K562 (cell line): Measurements from ENCODE around the gene RALGAPB. TPM values are rescaled to one million over a fixed set of nuclear protein-coding genes. Genes with fewer than 3 reads are reported as not detected.

Experiments used
- ATAC-seq: fragments of 200-7000 bp; cut with Tn5 transposase; 3 replicates; pipeline ENCODE4 v1.9.1; 2020; ENCODE audit warnings: moderate library complexity
- BruUV-seq: library from RNA; stranded (reverse); fragments of 400-500 nt; replicated peaks from 2 replicates; lab custom pipeline; 2021; lab: Mats Ljungman, UMichigan
- CTCF ChIA-PET: fragments of 300-600 bp; formaldehyde crosslinking; extraction: SDS; loops from one replicate; lab custom pipeline; 2021; ENCODE audit warnings: low intra/inter-chr PET ratio; lab: Yijun Ruan, JAX
- POLR2A ChIA-PET: fragments of 300-600, 350-650 bp; sonication (Branson Sonifier 250); formaldehyde crosslinking; extraction: SDS; loops from one replicate; lab custom pipeline; 2021; ENCODE audit warnings: antibody characterized with exemption, inconsistent platforms; lab: Yijun Ruan, JAX
- DNase-seq, 4 experiments: peaks; one replicate each; pipeline versions ENCODE4 v3.0.0 to v3.0.0-alpha.2; 2011 to 2018; ENCODE audit warnings: low spot score in 3 of 4, mixed read lengths in 3 of 4; ENCODE audit errors: extremely low read depth in 1 of 4
- FAIRE-seq: peaks from 2 replicates; lab custom pipeline; 2011; peaks lifted over from hg19 to GRCh38; lab: Jason Lieb, UNC
- H2AFZ ChIP-seq: 2 replicates; pipeline ENCODE4 v1.6.0; 2011; ENCODE audit warnings: low read depth, low read length, control low read depth, inconsistent platforms
- H3K27ac ChIP-seq: fragments of 200-600 bp; 3 replicates; pipeline ENCODE4 v1.8.0; 2011; ENCODE audit warnings: low read depth, mild to moderate bottlenecking, control low read depth, inconsistent platforms, low read length, moderate library complexity, mixed read lengths; ENCODE audit errors: extremely low read depth
- H3K27me3 ChIP-seq, 2 experiments: fragments of 300-600 bp in 1 of 2; 2 replicates in 1 of 2; 3 replicates in 1 of 2; pipeline versions ENCODE4 v1.6.0 to v1.8.0; 2011; ENCODE audit warnings: inconsistent platforms in 2 of 2, low read length in 2 of 2, mild to moderate bottlenecking in 1 of 2, mixed read lengths in 1 of 2, moderate library complexity in 1 of 2; ENCODE audit not compliant: control insufficient read depth in 2 of 2, insufficient read depth in 2 of 2
- H3K36me3 ChIP-seq: fragments of 300-600 bp; 3 replicates; pipeline ENCODE4 v1.8.0; 2011; ENCODE audit warnings: mild to moderate bottlenecking, low read length, inconsistent platforms; ENCODE audit not compliant: control insufficient read depth, insufficient read depth
- H3K4me1 ChIP-seq, 2 experiments: fragments of 200-600 bp in 1 of 2; replicated peaks in 1 of 2; 2 replicates in 1 of 2; 3 replicates in 1 of 2; pipeline versions ENCODE4 v1.5.1 to v1.8.0; 2011; ENCODE audit warnings: inconsistent platforms in 2 of 2, low read length in 2 of 2, mild to moderate bottlenecking in 1 of 2, mixed read lengths in 1 of 2, moderate library complexity in 1 of 2; ENCODE audit not compliant: control insufficient read depth in 2 of 2, insufficient read depth in 2 of 2
- H3K4me2 ChIP-seq: 2 replicates; pipeline ENCODE4 v1.6.1; 2011; ENCODE audit warnings: low read length, control low read depth, inconsistent platforms, mixed read lengths; ENCODE audit not compliant: insufficient read depth
- H3K4me3 ChIP-seq: fragments of 200-600 bp; sonication (generic), shearing (Covaris generic); 2 replicates; pipeline ENCODE4 v1.5.1; 2016; ENCODE audit warnings: control low read depth, inconsistent platforms
- H3K79me2 ChIP-seq: fragments of 200-600 bp; 3 replicates; pipeline ENCODE4 v1.8.0; 2011; ENCODE audit warnings: low read length, inconsistent platforms; ENCODE audit not compliant: control insufficient read depth, insufficient read depth
- H3K9ac ChIP-seq, 2 experiments: 2 replicates each; pipeline versions ENCODE4 v1.6.0 to v1.6.1; 2011; ENCODE audit warnings: low read depth in 2 of 2, low read length in 2 of 2, control low read depth in 1 of 2, inconsistent platforms in 1 of 2, mild to moderate bottlenecking in 1 of 2, mixed read lengths in 1 of 2; ENCODE audit not compliant: insufficient read depth in 1 of 2
- H3K9me1 ChIP-seq: one replicate; pipeline ENCODE4 v1.6.0; 2011; ENCODE audit warnings: inconsistent platforms, mild to moderate bottlenecking, low read length, moderate library complexity; ENCODE audit not compliant: control insufficient read depth, insufficient read depth
- H3K9me3 ChIP-seq: replicated peaks from 2 replicates; pipeline ENCODE4 v1.5.1; 2011; ENCODE audit warnings: low read depth, low read length, inconsistent platforms; ENCODE audit not compliant: control insufficient read depth, insufficient read depth
- H4K20me1 ChIP-seq: replicated peaks from 2 replicates; pipeline ENCODE4 v1.6.1; 2011; ENCODE audit warnings: low read length, inconsistent platforms, mixed read lengths; ENCODE audit not compliant: control insufficient read depth, insufficient read depth
- MGA ChIP-seq: fragments of 450-650 bp; IDR thresholded peaks from 2 replicates; pipeline ENCODE4 v1.6.1; 2016; ENCODE audit warnings: mild to moderate bottlenecking, moderate library complexity
- POLR2B ChIP-seq: fragments of 450-650 bp; IDR thresholded peaks from 2 replicates; pipeline ENCODE4 v1.6.1; 2018; ENCODE audit warnings: low read depth; ENCODE audit not compliant: partially characterized antibody
- ZNF12 ChIP-seq: sonication (generic); formaldehyde crosslinking; IDR thresholded peaks from 2 replicates; pipeline ENCODE4 v1.4.0; 2020; ENCODE audit warnings: mild to moderate bottlenecking, missing genetic modification reagents
- ZNF212 ChIP-seq: fragments of 450-650 bp; formaldehyde crosslinking; IDR thresholded peaks from 2 replicates; pipeline ENCODE4 v1.4.0; 2020; ENCODE audit warnings: mild to moderate bottlenecking
- ZNF316 ChIP-seq: fragments of 450-650 bp; IDR thresholded peaks from 2 replicates; pipeline ENCODE4 v1.6.1; 2016
- ZNF780A ChIP-seq: fragments of 250-450 bp; sonication (Bioruptor Pico); IDR thresholded peaks from 2 replicates; pipeline ENCODE4 v1.5.0; 2021; ENCODE audit warnings: mild to moderate bottlenecking
- WGBS: fragments of 100-300 bp; shearing (Covaris generic); methylation state at CpG from one replicate; pipeline ENCODE4 v1.1.6; 2016; ENCODE audit warnings: low coverage, mixed read lengths; ENCODE audit not compliant: insufficient coverage; ENCODE audit errors: missing lambda C conversion rate; 5-methylcytosine and 5-hydroxymethylcytosine counted together
- in situ Hi-C: fragments of 300-500 bp; cut with MboI; formaldehyde crosslinking; loops from 4 replicates; pipeline ENCODE4 v1.15.0; 2018; ENCODE audit warnings: inconsistent platforms, mixed read lengths
- intact Hi-C: fragments of 100-400 bp; cut with micrococcal nuclease; formaldehyde crosslinking; loops from 2 replicates; pipeline ENCODE4 v1.14.2; 2022
- polyA plus RNA-seq, 8 experiments: library from polyadenylated mRNA; depleted of rRNA in 4 of 8; stranded (reverse) in 5 of 8; unstranded in 3 of 8; fragments of >200 nt; fragmentation: Nextera tagmentation in 2 of 8; fragmentation: Illumina TruSeq in 1 of 8; extraction: Ambion mirVana in 2 of 8; extraction: Trizol in 1 of 8; gene quantifications; 2 replicates each; pipeline versions ENCODE4 v1.2.1 to v1.2.3, GENCODE V29; 2011 to 2014; ENCODE audit warnings: inconsistent platforms in 1 of 8, missing spikeins in 1 of 8
- total RNA-seq, 7 experiments: library from RNA; depleted of rRNA in 6 of 7; stranded (reverse); fragments of >200 nt in 6 of 7; fragmentation: Illumina TruSeq in 2 of 7; extraction: Trizol in 2 of 7; gene quantifications; 2 replicates each; pipeline versions ENCODE4 v1.2.1 to v1.2.3, GENCODE V29; 2011 to 2021; ENCODE audit warnings: low replicate concordance in 1 of 7
- TF ChIP-seq, protein P1 (sequence below): sonication (generic); formaldehyde crosslinking; IDR thresholded peaks from 2 replicates; pipeline ENCODE4 v1.8.0; 2022; ENCODE audit warnings: missing genetic modification reagents, mild to moderate bottlenecking, borderline replicate concordance

The RALGAPB gene
- total and polyA plus RNA-seq, 9 of the 15 experiments (the other 6 are each of a cell fraction or from before 2014, with no cell fraction given), result 4.3 to 25.6 (median 13.6) TPM

GRCh38 chr20:38446441-38447209, 26.0 kb upstream of the RALGAPB start:
- H3K4me3 ChIP-seq, result peak overlapping the region; percentile 98
- ATAC-seq (peak; percentile 95), DNase-seq (peak; percentile 90 to 96 (median 93)), FAIRE-seq (peak; percentile 80)
- TSS peak; percentile 65 for BruUV-seq
- no peaks in the 10 kb centered on the region for H3K27me3 ChIP-seq
- H3K4me1 ChIP-seq, result peaks cover 20 to 26% of the 10 kb centered on the region in 2 experiments
- no peaks in the 10 kb centered on the region for H3K9me1 ChIP-seq
- intact Hi-C loops (no loop called here), in situ Hi-C loops (no loop called here)
- under 1% methylated on average over 48 of the region's 56 CpGs for WGBS
- H3K4me2 ChIP-seq, result peak overlapping the region; percentile 96
- peak overlapping the region; percentile 92 for H2AFZ ChIP-seq
- no peaks in the 10 kb centered on the region for H4K20me1 ChIP-seq
- peak overlapping the region; percentile 98 to 99 for H3K9ac ChIP-seq
- peak overlapping the region; percentile 92 for H3K27ac ChIP-seq
- no peaks in the 10 kb centered on the region for H3K9me3 ChIP-seq
- ChIA-PET POLR2A (interaction anchor here (0.6 to 5.8 kb wide), 10 partner anchors 9 to 515 kb away, joined by 3 to 130 read pairs (median 6); partner anchors contain the start of genes DHX35, RALGAPB and SNHG17), CTCF (interaction anchor here (1.3 to 3.9 kb wide), 2 partner anchors 11 to 26 kb away, joined by 7 to 72 read pairs; partner anchors contain the start of genes RALGAPB and SNHG17)
- H3K36me3 ChIP-seq, result peaks cover 33% of the 10 kb centered on the region
- H3K79me2 ChIP-seq, result peaks cover 24% of the 10 kb centered on the region
- TF ChIP-seq ZNF780A (CRISPR knock-in tag) (no peak), ZNF316 (no peak), MGA (no peak), ZNF212 (CRISPR knock-in tag) (no peak; the same call in 1 of the 2 replicates), ZNF12 (CRISPR knock-in tag) (no peak; the same call in 1 of the 2 replicates), POLR2B (peak; percentile 91)
- TF ChIP-seq, protein P1, sequence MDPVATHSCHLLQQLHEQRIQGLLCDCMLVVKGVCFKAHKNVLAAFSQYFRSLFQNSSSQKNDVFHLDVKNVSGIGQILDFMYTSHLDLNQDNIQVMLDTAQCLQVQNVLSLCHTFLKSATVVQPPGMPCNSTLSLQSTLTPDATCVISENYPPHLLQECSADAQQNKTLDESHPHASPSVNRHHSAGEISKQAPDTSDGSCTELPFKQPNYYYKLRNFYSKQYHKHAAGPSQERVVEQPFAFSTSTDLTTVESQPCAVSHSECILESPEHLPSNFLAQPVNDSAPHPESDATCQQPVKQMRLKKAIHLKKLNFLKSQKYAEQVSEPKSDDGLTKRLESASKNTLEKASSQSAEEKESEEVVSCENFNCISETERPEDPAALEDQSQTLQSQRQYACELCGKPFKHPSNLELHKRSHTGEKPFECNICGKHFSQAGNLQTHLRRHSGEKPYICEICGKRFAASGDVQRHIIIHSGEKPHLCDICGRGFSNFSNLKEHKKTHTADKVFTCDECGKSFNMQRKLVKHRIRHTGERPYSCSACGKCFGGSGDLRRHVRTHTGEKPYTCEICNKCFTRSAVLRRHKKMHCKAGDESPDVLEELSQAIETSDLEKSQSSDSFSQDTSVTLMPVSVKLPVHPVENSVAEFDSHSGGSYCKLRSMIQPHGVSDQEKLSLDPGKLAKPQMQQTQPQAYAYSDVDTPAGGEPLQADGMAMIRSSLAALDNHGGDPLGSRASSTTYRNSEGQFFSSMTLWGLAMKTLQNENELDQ (CRISPR knock-in tag), result no peak
